Measurements from ENCODE around the gene HMCN2.

DNA sequence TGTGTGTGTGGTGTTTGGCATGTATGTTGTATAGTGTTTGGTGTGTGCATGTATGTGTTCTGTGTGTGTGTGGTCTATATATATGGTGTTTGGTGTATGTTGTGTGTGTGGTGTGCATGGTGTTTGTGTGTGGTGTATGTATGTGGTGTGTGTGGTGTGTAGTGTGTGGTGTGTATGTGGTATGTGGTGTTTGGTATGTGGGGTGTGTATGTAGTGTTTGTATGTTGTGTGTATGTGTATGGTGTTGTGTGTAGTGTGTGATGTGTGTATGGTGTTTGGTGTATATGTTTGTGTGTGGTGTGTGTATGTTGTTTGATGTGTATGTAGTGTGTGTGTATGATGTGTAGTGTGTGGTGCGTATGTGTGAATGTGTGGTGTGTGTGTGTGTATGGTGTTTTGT is 78.8 kb downstream of the HMCN2 start:
- no peak for TF ChIP-seq CREB1 (IDR thresholded peaks at IDR 0.05; ENCODE audit: low read depth)
- TF ChIP-seq, protein P1, sequence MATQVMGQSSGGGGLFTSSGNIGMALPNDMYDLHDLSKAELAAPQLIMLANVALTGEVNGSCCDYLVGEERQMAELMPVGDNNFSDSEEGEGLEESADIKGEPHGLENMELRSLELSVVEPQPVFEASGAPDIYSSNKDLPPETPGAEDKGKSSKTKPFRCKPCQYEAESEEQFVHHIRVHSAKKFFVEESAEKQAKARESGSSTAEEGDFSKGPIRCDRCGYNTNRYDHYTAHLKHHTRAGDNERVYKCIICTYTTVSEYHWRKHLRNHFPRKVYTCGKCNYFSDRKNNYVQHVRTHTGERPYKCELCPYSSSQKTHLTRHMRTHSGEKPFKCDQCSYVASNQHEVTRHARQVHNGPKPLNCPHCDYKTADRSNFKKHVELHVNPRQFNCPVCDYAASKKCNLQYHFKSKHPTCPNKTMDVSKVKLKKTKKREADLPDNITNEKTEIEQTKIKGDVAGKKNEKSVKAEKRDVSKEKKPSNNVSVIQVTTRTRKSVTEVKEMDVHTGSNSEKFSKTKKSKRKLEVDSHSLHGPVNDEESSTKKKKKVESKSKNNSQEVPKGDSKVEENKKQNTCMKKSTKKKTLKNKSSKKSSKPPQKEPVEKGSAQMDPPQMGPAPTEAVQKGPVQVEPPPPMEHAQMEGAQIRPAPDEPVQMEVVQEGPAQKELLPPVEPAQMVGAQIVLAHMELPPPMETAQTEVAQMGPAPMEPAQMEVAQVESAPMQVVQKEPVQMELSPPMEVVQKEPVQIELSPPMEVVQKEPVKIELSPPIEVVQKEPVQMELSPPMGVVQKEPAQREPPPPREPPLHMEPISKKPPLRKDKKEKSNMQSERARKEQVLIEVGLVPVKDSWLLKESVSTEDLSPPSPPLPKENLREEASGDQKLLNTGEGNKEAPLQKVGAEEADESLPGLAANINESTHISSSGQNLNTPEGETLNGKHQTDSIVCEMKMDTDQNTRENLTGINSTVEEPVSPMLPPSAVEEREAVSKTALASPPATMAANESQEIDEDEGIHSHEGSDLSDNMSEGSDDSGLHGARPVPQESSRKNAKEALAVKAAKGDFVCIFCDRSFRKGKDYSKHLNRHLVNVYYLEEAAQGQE (IDR thresholded peaks at IDR 0.05; ENCODE audit: low read depth), result no peak
- TF ChIP-seq EP300 (IDR thresholded peaks at IDR 0.05; ENCODE audit: borderline replicate concordance), result no peak
- TF ChIP-seq CEBPB (IDR thresholded peaks at IDR 0.05), result no peak
- no peak for TF ChIP-seq RAD21 (IDR thresholded peaks at IDR 0.05; ENCODE audit: low read depth)
- TF ChIP-seq EGR1 (IDR thresholded peaks at IDR 0.05), result no peak
- no peak for TF ChIP-seq TAF1 (IDR thresholded peaks at IDR 0.05; ENCODE audit: low read depth)
